NCI-H187 treated with DMSO at 0.1 percent for 48 hours (cell line): ENCODE measurements around the gene FAAP100.
"Not testable (repeated sequence)": the region's sequence is repeated elsewhere in the genome, so short reads cannot be mapped to it uniquely, and the experiment has no call there.

ENCODE experiments used
- DNase-seq: peaks from one replicate; lab custom pipeline; 2025; lab: John Stamatoyannopoulos, UW

FAAP100 gene, protein sequence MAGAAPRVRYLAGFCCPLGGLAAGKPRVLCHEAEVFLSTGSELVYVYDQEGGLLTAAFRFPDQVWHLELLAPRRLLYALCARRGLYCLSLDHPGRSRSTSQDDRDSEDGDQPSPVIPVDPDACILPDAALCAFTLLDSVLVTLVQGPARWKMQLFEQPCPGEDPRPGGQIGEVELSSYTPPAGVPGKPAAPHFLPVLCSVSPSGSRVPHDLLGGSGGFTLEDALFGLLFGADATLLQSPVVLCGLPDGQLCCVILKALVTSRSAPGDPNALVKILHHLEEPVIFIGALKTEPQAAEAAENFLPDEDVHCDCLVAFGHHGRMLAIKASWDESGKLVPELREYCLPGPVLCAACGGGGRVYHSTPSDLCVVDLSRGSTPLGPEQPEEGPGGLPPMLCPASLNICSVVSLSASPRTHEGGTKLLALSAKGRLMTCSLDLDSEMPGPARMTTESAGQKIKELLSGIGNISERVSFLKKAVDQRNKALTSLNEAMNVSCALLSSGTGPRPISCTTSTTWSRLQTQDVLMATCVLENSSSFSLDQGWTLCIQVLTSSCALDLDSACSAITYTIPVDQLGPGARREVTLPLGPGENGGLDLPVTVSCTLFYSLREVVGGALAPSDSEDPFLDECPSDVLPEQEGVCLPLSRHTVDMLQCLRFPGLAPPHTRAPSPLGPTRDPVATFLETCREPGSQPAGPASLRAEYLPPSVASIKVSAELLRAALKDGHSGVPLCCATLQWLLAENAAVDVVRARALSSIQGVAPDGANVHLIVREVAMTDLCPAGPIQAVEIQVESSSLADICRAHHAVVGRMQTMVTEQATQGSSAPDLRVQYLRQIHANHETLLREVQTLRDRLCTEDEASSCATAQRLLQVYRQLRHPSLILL

DNA sequence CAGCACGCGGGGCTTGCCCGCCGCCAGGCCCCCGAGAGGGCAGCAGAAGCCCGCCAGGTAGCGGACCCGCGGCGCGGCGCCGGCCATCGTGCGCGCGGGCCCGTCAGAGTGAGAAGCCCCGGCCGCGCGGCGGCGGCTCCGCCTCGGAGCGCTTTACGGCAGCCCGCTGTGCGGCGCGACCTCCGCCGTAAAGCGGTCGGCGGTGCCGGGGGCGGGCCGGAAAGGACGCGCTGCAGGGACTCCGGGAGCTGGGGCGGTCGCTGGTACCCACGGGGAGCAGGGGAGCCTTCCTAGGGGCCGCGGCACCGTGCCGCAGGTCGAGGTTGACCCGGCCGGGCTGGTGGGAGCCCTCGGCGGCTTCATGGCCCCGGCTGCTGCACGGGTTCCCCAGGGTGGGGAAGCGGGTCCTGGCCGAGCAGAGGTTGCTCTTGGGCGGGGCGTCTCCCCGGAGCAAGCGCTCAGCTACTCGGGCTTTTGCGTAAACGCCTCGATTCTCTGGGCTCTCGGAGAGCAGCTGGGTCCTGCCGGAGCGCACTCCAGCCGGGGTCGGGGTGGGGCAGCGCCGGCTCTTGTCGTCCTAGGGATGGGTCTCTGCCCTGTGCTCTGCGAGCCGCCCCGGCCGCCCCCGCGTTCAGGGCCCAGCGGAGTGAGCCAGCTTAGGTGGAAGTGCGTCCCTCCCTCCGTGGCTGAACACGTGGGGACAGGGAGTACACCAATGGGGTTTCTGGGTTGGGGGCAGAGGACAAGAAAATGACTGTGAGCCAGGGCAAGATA, at the start of gene FAAP100:
Gene FAAP100, minus strand, starts transcription at position 110 of the 774 bp plus-strand sequence. Its CDS starts 23 bp downstream, at position 87.
- no peak for DNase-seq

DNA sequence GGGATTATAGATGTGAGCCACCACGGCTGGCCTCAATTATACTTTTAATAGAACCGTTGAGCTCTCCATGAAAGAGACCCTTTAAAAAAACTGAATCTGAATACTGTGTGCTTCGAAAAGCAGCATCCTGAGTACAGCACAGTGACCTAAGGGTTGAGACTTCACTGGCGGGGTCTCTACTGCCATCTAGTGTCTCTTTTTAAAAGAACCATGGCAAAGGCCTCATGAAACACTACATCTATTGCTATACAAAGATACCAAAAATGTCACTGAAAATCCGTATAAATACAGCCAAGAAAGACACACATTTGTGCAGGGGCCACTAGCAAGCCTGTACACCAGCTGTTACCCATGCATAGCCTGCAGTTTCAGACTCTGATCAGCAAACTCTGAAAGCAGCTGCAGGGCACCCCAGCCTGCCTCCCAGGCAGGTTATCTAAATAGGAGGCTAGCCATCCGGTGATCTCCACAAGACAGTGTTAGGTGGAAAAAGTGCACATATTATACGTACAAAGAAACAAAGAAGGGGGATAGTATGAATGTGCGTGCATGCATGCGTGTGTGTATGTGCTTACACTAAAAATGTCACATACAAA, 49.5 kb upstream of the FAAP100 start:
- DNase-seq = no peak

DNA sequence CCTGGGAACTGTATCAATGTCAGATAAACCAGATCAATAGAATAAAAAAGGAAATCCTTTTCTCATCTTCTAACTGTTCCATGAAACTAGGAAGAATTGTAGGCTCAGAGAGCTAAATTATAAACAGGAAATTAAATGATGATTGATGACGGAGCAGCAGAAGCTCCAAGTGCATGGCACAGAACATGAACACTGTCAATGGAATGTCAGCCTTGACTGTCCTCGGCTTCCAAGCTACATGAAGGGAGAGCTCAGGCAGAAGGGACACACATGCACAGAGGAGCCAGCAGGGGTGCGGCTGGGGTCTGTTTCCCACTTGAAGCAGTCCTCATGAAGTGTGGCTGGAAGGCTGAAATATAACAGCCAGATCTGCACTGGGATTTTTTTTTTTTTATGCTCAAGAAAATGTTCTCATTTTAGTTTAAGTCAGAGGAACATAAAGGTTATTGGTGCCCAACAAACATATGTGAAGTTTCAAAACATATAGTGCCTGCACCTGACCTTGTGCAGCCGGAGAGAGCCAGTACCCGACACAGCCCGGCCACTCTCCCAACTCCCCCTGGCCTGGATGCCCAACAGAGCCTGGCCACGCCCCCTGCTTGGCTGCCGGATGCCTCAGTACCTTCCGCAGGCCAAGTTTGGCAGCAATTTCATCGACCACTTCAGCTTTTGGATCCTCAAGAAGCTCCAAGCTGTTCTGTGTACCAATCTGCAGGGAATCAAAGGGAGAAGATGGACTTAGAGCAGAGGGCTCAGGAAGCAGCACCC, 47.8 kb upstream of the FAAP100 start:
- DNase-seq = no peak

DNA sequence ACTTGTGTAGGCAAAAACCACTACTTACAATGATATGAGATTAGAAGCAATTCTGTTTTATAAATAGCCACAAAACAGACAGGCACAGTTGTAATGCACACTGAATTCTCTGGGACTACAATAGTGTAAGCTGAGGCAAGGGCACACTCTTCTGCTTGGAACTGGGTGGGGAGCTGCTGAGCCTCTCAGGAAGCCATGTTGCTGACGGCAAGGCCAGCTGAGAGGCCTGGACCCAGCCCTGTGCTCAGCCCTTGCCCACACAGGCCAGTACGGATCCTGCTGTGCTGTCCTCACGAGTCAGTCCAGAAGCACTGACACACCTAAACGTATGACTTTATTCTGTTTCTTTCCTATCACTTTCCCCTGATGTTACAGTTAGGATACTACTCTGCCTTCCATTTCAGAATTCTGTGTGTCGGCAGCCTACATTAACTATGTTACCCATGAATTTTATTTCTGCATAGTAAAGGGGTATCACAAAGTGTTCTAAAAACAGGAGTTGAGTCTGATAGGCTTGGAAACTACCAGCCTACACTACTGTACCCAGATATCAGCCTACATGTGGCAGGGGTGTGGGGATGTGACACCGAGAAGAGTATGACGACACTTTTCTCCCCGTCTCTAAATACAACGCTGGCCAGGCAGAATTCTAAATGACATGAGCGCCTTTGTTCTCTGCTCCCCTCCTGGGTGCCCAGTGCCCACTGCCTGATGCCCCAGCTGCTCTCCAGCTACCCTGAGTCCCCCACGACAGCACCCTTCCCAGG, 41.1 kb upstream of the FAAP100 start:
- no peak for DNase-seq

DNA sequence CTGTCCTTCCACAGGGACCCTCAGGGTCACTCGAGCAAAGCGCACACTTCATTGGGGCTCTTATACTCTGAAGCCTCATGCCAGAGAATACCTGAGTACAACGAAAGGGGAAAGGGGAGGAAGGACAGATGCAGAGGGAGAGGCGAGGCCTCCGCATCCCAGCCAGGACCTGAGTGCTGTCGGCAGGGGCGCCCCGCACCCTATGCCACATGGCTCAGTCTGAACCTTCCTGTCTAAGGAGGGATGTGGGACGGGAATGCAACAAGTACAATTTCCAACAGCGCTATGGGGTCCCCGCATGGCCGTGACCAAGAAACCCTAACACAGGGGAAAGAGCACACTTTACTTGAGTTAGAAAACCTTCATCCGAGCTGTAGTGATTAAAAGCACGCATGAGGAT, 39.8 kb upstream of the FAAP100 start:
- DNase-seq = no peak

DNA sequence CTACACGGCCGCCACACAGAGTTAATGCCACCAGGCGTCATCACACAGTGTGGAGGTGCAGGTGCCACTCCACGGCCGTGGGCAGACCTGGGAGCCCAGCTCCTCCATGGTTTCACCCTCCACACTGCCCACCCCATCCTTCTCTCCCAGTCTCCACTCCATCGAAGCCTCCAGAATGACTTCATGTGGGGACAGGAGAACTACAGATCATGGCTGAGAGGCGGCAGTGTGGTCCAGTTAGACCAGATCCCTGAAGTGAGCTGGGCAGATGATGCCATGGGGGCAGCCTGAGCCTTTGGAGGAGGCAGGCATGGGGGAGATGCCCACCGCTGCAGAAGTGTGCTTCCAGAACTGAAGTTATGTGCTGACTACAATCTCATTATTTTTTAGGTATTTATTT, 38.0 kb upstream of the FAAP100 start:
- no peak for DNase-seq

DNA sequence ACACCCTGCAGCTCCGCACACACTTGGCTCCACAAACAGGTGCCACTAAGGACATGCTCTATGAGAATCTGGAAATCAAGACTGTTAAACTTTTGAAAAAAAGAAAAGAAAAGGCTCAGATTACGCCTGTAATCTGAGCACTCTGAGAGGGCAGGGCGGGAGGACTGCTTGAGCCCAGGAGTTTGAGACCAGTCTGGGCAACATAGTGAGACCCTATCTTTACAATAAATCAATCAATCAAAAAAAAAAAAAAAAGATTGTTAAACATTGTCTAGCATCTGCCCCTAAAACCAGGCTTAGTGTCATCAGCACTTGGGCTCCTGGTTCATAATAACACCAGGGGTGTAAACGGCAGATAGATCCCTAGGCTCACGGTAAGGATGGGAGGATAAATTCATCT, 37.5 kb upstream of the FAAP100 start:
- no peak for DNase-seq

DNA sequence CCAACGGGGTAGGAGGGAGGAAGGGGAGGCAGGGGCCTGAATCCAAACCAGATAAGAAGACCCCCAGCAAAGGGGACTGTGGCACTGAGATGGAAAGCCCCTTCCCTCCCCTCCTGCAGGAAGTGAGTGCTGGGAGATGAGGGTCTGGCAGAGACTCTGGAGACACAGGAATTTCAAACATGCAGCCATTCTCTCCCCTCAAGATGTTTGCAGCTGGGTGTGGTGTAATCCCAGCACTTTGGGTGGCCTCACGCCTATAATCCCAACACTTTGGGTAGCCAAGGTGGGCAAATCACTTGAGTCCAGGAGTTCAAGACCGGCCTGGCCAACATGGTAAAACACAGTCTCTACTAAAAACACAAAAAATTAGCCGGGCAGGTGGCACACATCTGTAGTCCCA, 33.9 kb upstream of the FAAP100 start:
- DNase-seq = no peak

DNA sequence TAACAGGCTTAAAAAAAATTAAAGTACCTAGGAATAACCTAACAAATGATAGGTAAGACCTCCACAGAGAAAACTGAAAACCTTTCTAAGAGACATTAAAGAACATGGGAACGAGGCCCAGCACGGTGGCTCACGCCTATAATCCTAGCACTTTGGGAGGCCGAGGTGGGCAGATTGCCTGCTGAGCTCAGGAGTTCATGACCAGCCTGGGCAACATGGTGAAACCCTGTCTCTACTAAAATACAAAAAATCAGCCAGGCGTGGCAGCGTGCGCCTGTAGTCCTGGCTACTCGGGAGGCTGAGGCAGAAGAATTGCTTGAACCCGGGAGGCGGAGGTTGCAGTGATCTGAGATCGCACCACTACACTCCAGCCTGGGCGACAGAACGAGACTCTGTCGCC, 32.6 kb upstream of the FAAP100 start:
- DNase-seq = not testable (repeated sequence)

DNA sequence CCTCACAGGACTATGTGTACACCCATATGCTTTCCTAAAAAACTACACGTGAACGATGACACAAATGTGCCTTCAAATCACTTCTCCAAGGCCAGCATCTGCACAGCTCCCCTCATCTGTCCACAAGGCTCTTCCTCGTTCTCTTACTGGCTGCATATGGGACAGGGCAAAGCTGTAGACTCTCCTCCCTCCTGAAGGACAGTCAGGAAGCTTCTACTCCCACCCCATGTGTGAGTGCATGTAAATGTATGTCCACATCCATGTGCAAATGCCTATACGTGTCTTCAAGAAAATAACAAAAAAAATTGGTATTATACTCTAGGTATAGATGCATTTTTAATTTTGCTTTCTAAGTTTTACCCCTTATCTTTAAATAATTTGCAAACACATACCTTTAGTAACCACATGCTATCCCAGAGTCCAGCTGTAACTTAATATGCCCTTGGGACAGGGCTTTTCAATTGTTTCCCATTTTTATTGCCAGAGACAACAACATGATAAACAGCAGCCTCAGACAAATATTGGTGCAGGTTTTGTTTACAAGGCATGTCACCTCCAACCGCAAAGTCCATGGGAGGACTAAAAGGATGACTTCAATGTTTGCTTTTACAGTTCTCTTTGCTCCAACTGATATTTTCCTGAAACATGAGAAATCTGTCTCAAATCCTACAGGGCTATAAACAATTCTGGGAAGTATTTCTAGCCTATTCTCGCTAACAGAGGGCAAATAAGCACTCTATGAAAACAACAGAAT, 31.6 kb upstream of the FAAP100 start:
- no peak for DNase-seq

DNA sequence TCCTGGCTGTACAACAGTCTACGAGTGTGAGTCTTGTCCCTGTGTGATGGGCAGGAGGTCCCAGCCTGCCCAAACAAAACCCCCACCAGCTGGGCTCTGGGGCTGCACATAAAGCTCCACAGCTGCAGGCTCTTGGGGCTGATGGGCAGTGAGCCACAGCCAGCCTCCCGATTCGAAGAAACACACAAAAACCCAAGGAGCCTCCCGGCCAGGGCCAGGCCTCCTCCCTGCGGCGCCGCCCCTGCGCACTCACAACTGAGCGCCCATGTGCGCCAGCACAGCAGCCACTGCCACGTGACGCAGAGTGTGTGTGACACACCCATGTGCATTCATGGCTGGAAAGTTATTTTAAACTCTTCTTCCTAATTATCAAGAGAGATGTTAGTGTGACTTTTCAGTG, 30.6 kb upstream of the FAAP100 start:
- DNase-seq = no peak

DNA sequence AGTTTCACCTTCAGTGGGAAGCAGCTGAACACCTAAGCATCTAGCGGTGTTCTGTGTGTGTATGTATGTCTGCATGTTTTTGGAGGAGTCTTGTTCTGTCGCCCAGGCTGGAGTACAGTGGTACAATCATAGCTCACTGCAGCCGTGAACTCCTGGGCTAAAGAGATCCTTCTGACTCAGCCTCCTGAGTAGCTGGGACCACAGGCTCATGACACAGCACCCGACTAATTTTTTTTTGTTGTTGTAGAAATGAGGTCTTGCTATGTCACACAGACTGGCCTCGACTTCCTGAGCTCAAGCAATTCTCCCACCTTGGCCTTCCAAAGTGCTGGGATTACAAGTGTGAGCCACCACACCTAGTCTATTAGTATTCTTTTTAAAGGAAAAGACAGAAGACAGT, 30.2 kb upstream of the FAAP100 start:
- DNase-seq = no peak

DNA sequence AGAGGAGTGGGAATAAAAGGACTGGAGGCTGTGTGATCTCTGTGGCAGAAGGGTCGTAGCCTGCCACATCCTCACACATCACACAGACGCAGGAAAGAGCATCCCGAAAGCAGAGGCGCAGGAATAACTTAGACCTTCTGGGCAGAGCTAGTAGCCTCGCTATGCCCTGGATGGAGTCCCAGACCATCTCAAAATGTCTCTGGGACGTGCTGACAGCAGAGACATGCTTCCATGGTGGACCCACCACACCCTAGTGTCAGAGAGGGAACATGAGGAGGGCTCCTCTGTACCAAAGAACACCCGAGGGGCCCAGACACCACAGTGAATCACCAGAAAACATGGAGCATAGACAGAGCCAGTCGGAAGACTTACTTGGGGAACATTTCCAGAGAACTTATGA, 29.6 kb upstream of the FAAP100 start:
- DNase-seq = no peak

DNA sequence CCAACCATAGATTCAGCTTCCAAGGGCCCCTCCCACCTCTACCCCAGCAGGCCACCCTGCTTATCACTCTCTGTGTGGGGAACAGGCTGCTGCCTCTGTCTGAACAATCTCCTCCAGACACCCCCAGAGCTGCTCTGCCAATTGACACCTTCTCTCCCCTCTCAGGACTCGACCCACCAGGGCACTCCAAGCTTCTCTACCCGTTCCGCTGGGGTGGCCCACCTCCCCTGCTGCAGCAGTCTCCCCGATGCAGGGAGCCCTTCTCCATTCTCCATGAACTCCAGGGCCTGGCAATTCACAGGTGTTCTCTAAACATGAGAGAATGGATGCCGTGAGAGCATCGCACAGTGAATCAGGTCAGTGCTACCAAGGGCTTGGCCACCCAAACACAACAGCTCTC, 28.3 kb upstream of the FAAP100 start:
- no peak for DNase-seq

DNA sequence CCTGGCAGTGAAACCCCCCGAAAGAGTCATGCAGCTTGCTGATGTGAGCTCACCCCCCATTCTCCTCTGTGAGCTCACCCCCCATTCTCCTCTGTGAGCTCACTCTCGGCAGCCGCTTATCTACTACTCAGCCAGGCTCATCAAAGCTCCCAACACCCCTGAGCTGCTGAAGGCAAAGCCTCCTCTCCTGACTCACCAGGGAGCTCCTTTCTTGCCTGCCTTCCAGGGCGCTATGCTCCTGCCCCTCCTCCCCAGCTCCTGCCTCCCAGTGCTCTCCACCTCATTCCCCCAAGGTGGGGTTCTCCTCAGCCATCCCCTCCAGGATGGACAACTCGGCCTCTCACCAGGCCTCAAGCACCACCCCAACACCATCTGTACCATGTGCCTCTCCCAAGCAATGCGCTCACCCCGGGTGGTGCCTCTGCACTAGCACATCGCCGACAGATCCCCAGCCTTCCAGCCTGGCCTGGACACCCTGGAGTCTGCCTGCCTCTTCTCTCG, 27.7 kb upstream of the FAAP100 start:
- DNase-seq = no peak

DNA sequence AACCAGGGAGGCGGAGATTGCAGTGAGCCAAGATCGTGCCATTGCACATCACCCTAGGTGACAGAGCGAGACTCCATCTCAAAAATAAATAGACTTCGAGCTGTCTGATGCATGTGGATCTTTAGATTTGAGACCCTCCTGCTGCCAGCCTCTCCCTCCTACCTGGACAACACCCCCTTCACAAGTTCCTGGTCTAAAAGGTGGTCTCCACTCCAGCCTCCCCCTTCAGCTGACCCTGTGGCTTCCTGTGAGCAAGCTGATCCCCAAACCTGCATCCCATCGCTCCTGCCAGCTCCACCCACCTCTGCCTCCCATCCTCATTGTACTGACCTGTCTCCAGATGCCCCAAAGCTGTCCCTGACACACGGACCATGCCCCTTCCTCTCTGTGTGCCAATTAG, 27.1 kb upstream of the FAAP100 start:
- no peak for DNase-seq

DNA sequence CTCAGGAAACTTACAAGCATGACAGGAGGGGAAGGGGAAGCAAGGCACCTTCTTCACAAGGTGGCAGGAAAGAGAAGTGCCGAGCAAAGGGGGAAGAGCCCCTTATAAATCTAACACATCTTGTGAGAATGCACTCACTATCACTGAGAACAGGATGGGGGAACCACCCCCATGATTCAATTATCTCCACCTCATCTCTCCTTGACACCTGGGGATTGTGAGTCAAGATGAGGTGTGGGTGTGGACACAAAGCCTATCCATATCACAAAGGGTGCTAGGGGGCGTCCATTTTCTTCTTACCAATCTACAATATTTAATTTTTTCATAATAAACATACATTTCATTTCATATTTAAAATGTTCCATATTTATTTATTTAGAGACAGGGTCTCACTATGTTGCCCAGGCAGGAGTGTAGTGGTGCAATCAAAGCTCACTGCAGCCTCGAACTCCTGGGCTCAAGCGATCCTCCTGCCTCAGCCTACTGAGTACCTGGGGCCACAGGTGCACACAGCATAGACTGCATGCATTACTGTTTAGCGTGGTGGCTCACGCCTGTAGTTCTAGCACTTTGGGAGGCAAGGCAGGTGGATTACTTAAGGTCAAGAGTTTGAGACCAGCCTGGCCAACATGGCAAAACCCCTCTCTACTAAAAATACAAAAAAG, 26.5 kb upstream of the FAAP100 start:
- no peak for DNase-seq

DNA sequence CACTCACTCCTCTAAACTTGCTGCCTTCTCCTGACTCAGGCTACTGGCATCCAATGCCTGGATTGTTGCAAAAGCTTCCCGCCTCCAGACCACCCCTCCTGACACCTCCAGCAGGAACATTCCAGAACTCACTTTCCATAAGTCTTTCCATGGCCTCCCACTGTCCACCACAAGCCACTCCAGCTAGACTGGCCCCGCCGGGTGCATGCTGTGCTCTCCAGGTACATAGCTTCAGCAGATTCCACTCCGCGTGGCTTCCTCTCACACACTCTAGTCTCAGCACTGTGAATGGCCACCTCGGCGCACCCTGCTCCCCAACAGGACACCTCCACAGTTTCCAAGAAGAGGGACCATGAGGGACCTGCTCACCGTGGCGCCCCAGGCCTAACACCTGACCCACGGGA, 25.9 kb upstream of the FAAP100 start:
- no peak for DNase-seq
